Left lung (tissue), 10 donors: ENCODE results near the gene NR1D1. TPM values are rescaled to one million over a fixed set of nuclear protein-coding genes. Genes with fewer than 3 reads are reported as not detected.

ENCODE experiments used
- ATAC-seq: fragments of 200-7000 bp; cut with Tn5 transposase; one replicate; pipeline ENCODE4 v1.9.1; 2020; ENCODE audit warnings: moderate library complexity
- DNase-seq, 4 donors: peaks; one replicate each; pipeline ENCODE4 v3.0.0-alpha.2; 2013 to 2020
- H3K27ac ChIP-seq, 2 donors: fragments of 200-600 bp; sonication (generic) in 1 of 2; one replicate each; pipeline versions ENCODE4 v1.5.0 to v1.8.0; 2020 to 2021
- H3K27me3 ChIP-seq, 2 donors: fragments of 200-600 bp; sonication (generic) in 1 of 2; one replicate each; pipeline versions ENCODE4 v1.5.0 to v1.8.0; 2020 to 2021
- H3K36me3 ChIP-seq, 2 donors: fragments of 200-600 bp; sonication (generic) in 1 of 2; one replicate each; pipeline versions ENCODE4 v1.5.0 to v1.8.0; 2020 to 2021
- H3K4me1 ChIP-seq, 2 donors: fragments of 200-600 bp; one replicate each; pipeline ENCODE4 v1.8.0; 2021
- H3K4me3 ChIP-seq, 2 donors: fragments of 200-600 bp; sonication (generic) in 1 of 2; one replicate each; pipeline versions ENCODE4 v1.5.0 to v1.8.0; 2020 to 2021; ENCODE audit warnings: mild to moderate bottlenecking in 1 of 2
- H3K9me3 ChIP-seq, 2 donors: fragments of 200-600 bp; sonication (generic) in 1 of 2; one replicate each; pipeline versions ENCODE4 v1.5.0 to v1.8.0; 2020 to 2021
- CTCF ChIP-seq, 2 donors: fragments of 200-600 bp; sonication (generic) in 1 of 2; IDR thresholded peaks; one replicate each; pipeline versions ENCODE4 v1.5.0 to v1.8.0; 2021; ENCODE audit warnings: antibody characterized with exemption in 2 of 2
- intact Hi-C, 2 donors: fragments of 100-400 bp; cut with DNase I; formaldehyde crosslinking; loops; one replicate each; pipeline versions ENCODE4 v1.11.2 to v1.14.2; 2022
- polyA plus RNA-seq, 6 donors: library from polyadenylated mRNA; unstranded; fragments of 120-200 nt; gene quantifications; one replicate each; pipeline ENCODE4 v1.2.1, GENCODE V29; 2013; ENCODE audit not compliant: insufficient read length in 6 of 6
- total RNA-seq, 2 donors: library from RNA; stranded (reverse); fragmentation: NEBNext Ultra II Directional; extraction: Animal tissue kit (Norgen Biotek cat#: 25700); gene quantifications; one replicate each; pipeline ENCODE4 v1.2.1, GENCODE V29; 2021
- donor health status: DM: no; HTN: yes; CAD: no.
- donor health status: DM: no; HTN: no; CAD: no.

Gene NR1D1
- total and polyA plus RNA-seq, 8 donors: 3.0 to 11.4 (median 4.1) TPM

DNA sequence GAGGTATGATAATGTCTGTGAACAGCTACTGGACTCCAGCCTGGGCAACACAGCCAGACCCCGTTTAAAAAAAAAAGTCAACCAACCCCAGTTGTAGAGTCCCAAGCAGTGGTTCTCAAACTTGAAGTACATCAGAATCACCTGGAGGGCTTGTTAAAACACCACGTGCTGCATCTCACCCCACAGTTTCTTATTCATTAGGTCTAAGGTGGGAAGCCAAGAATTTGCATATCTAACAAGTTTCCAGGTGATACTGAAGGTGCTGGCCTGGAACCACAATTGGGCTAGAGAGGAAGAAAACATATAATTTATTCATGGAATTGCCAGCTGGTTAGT, 14.7 kb upstream of the NR1D1 start:
- intact Hi-C loops: loop anchor here in 1 of 2 donors (10.0 kb wide), 1 partner anchor 60 kb away; the partner anchor contains the start of gene RAPGEFL1
- H3K36me3 ChIP-seq: no peaks in the 10 kb centered on the region
- no peaks in the 10 kb centered on the region for H3K9me3 ChIP-seq
- no peak for DNase-seq
- no peak overlapping the region for H3K27ac ChIP-seq
- TF ChIP-seq CTCF (IDR thresholded peaks at IDR 0.05): no peak
- H3K4me3 ChIP-seq: no peak overlapping the region
- ATAC-seq: no peak
- peaks cover 38 to 58% of the 10 kb centered on the region in 2 donors for H3K4me1 ChIP-seq
- H3K27me3 ChIP-seq: no peaks in the 10 kb centered on the region

DNA sequence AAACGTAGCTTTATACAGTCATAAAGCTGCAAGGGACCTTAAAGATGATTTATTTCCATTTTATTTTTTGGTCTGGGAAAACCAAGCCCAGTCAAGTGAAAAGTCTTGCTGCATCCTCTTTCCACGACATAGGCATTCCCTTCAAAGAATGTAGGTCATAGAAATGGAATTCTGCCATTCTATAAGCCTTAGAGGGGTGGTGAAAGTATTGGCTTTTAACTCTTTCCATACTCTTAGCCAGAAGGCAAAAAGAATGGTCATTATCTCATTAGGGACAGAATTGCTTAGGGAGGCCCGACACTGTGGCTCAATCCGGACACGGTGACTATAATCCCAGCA, 13.5 kb upstream of the NR1D1 start:
- TF ChIP-seq CTCF (IDR thresholded peaks at IDR 0.05): no peak
- DNase-seq: no peak
- Histone ChIP-seq H3K36me3 (no peaks in the 10 kb centered on the region), H3K9me3 (no peaks in the 10 kb centered on the region), H3K4me1 (peaks cover 39 to 60% of the 10 kb centered on the region in 2 donors), H3K27me3 (no peaks in the 10 kb centered on the region), H3K4me3 (peak overlapping the region in 1 of 2 donors; percentile 47), H3K27ac (peak overlapping the region; percentile 79 to 92)
- ATAC-seq: no peak
- intact Hi-C loops: loop anchor here in 1 of 2 donors (10.0 kb wide), 1 partner anchor 61 kb away; the partner anchor contains the start of gene RAPGEFL1

GRCh38 chr17:40113110-40113906, 12.9 kb upstream of the NR1D1 start:
- TF ChIP-seq CTCF (IDR thresholded peaks at IDR 0.05): peak; percentile 84 to 95
- no peaks in the 10 kb centered on the region for H3K36me3 ChIP-seq
- H3K27ac ChIP-seq: peak overlapping the region; percentile 79 to 92
- DNase-seq (peak; percentile 93 to 97 (median 94)), ATAC-seq (peak; percentile 83)
- peaks cover 44 to 61% of the 10 kb centered on the region in 2 donors for H3K4me1 ChIP-seq
- intact Hi-C loops: loop anchor here in 1 of 2 donors (10.0 kb wide), 1 partner anchor 61 kb away; the partner anchor contains the start of gene RAPGEFL1
- H3K9me3 ChIP-seq: no peaks in the 10 kb centered on the region
- H3K27me3 ChIP-seq: no peaks in the 10 kb centered on the region
- peak overlapping the region; percentile 40 to 47 for H3K4me3 ChIP-seq

- Histone ChIP-seq H3K4me1 (peaks cover 48 to 64% of the 10 kb centered on the region in 2 donors), H3K36me3 (no peaks in the 10 kb centered on the region), H3K4me3 (no peak overlapping the region), H3K27me3 (no peaks in the 10 kb centered on the region), H3K27ac (peak overlapping the region; percentile 79 to 92), H3K9me3 (no peaks in the 10 kb centered on the region)
- intact Hi-C loops: loop anchor here in 1 of 2 donors (10.0 kb wide), 1 partner anchor 62 kb away; the partner anchor contains the start of gene RAPGEFL1
- no peak for TF ChIP-seq CTCF (IDR thresholded peaks at IDR 0.05)
- DNase-seq (no peak), ATAC-seq (no peak)
These were observed 12.3 kb upstream of the NR1D1 start for GRCh38 chr17:40112718-40113109.

DNA sequence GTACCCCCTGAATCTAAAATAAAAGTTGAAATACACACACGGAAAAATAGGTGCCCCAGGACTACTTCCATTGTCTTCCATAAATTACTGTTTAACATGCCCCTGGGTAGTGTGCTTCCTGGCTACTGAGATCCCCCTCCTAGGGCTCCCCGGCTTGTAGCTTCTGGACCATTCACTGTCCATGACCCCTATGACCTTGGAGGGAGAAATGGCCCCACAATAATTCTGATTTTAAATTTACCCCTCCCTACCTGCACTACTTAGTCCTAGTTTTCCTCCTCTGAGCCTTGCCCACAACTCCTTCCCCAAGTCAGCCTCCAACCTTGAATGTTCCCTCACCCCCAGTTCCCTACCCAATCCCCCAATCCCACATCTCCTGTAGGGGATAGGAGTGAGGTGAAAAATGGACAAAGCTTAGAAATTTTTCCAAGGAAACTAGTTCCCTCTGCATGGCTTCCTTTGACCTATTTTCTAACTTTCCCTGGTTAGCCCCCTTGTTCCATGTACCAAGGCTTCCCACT, 11.9 kb upstream of the NR1D1 start:
- DNase-seq: no peak
- H3K4me3 ChIP-seq: no peak overlapping the region
- intact Hi-C loops: loop anchor here in 1 of 2 donors (10.0 kb wide), 1 partner anchor 63 kb away; the partner anchor contains the start of gene RAPGEFL1
- H3K36me3 ChIP-seq: no peaks in the 10 kb centered on the region
- peaks cover 53 to 69% of the 10 kb centered on the region in 2 donors for H3K4me1 ChIP-seq
- H3K27me3 ChIP-seq: no peaks in the 10 kb centered on the region
- TF ChIP-seq CTCF (IDR thresholded peaks at IDR 0.05): no peak
- no peaks in the 10 kb centered on the region for H3K9me3 ChIP-seq
- peak overlapping the region; percentile 79 to 92 for H3K27ac ChIP-seq
- ATAC-seq: no peak
